Activated CD8-positive, alpha-beta memory T cell treated with anti-CD3 and anti-CD28 coated beads for 4 hours (primary cell): ENCODE results near the gene HOXC5.
A peak's percentile ranks its signal among the peaks of the same experiment; 100 is the strongest.

Source experiments
- DNase-seq, 2 donors: peaks; one replicate each; pipeline ENCODE4 v3.0.0-alpha.2; 2020; ENCODE audit warnings: low read depth in 2 of 2

Gene HOXC5

DNA sequence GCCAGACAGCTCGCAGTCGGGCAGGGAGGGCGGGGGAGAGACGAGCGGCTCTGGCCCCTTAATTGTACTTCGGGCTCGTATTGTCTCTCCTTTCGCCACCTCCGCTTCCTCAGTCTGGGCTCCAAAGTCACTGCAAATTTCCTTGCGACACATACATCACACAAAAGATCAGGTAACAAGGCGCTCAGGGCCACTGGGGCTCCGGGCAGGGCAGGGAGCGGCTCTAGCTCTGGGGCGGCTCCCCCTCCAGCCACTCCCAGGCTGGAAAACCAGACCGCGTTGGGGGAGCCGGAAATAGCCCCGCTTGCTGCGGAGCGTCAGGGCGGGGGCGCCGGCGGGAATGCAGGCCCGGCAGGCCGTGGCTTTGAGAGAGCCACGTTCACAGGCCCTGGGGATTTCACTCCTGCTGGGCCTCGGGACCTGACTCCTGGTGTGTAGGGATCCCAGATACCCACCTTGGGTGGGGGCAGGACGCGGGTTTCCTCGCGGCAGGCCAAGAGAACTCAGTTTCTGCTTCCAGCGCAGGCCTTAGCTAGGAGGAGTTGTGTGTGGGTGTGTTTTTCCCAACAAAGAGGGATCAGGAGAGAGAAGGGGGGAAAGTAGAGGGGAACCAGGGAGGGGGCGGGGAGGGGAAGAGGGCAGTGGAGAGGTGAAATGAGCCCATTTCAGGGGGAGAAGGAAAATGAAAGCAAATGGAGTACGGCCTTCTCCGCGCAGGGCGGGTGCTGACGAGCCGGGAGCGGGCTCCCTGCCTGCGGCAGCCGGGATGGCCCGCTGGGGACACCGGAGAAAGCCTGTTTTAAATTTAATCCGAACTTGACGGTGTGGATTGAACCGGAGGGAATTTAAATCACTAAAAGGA is 37.2 kb upstream of the HOXC5 start:
- no peak for DNase-seq

DNA sequence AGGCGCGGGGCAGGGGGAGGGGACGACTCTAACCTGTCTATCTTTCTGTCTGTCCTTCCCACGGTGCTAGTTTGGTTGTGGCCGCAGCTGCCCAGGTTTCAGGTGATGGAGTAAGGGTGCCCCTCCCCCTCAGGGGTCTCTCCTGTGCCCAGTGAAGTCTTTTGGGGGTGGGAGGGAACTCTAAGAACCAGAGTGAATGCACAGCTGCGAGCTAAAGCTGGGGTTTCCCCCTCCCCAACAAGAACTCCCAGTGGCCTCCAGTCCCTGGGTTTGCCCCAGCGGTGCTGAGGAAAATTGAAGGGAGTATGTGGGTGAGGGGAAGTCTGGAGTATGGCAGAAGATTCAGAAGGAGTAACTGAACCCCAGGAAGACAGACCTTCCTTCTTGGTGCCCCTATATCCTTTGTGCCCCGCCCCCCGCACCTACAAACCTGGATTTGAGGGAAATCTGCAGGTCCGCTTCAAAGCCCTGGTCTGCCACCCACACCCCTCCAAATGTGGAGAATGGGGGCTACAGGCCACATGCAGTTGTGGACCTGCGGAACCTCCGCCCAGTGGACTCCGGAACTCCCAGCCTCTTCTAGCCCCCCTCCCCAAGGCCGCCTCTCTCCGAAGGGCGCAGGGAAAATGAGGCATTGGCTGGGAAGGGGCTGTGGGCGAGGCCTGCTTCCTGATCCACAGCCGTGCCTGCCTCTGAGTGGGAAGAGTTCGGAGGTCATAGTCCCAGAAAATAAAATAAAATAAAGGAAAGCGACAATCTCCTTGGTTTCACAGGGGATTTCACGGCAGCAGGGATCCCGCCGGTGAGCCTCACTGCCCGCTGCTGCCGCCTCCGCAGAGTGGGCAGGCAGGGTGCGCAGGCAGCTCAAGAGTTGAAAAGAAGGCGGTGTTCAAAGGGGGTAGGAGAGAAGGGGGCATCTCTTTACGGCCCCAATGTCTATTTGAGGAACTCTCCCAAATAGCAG is 36.3 kb upstream of the HOXC5 start:
- DNase-seq, result no peak

DNA sequence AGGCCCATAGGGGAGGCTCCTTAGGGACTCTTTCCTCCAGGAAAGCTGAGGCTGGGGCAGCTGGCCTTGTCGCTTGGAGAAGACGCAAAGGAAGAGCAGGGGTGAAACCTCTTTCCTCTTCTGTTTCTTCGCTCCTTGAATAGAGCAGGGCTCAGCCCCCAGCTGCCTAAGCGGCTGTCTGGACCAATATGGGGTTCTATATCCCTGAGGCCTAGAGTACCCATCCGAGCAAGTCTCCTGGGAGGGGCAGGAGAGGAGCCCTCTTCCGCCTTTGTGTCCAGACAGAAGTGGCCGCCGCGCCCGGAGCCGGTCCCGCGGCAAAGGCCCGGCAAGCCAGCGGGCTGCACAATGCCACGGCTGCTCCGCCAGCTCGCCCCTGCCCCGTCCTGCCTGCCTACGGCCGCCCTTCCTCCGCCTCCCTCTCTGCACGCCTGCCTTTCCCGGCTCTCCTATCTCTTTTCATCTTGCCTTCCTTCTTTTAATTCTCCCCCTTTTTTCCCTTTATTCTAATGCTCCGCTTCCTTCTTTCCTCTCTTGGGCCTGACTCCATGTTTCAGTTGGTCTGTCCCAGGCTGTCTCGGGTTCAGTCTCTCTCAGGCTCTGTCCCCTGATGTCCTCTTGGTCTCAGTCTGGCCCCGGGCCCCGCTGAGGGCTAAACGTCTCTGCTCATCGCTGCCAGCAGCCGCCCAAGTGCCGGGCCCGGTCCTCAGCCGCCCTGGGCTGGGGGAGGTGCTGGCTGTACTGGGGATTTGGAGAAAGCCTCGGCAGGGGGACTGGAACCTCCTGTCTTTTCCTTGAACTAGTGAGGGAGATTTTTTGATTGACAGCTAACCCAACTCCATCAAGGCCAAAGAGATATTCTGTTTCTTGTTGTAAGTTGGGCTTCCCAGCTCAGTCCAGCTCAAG is 35.4 kb upstream of the HOXC5 start:
- no peak for DNase-seq

DNA sequence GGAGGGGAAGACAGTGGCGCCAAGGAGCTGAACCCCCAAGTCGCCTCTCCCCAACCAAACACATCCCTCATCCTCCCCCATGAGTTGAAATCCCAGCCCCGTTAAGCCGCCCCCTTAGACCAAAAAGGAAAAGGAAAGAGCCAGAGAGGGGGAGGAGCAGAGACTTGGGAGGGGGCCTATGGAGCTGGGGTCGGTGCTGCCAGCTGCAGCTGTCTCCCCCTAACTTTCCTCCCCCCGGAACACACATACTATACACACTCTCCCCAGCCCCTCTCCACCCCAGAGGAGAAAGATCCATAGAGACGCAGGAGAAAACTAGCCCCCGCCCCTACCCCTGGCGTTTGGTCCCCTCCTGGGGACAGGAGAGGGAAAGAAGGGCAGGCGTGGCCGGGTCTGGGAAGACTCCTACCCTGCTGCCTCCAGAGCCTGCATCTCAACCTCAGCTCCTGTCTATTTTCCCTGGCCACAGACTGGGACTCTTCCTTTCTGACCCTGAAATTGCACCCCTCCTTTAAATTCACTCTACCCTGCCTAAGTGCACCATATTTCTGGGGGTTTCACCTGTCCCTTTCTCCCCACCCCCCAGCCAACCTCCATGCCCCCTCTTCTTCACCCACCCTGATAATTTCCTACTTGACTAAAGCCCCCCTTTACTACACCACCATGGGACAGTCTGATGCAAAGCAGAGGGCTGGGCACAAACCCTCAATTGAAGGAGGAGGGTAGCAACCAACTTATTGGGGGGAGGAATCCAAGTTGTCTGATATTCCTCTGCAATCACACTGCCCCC is 34.5 kb upstream of the HOXC5 start:
- no peak for DNase-seq

DNA sequence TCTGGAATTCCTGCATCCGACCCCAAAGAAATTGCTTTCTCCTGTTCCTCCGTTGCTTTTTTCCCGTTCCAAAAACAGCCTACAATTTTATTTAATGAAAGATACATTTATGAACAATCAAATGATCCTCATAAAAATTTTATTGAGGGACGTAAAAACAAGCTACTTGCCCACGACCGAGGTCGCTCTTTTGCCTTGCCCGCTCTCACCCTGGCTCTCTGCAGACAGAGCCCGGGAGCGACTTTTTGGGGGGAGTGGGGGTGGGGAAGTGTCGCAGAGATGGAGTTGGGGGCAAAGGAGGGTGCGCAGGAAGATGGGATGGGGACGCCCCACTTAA is 34.0 kb upstream of the HOXC5 start:
- DNase-seq, result no peak

DNA sequence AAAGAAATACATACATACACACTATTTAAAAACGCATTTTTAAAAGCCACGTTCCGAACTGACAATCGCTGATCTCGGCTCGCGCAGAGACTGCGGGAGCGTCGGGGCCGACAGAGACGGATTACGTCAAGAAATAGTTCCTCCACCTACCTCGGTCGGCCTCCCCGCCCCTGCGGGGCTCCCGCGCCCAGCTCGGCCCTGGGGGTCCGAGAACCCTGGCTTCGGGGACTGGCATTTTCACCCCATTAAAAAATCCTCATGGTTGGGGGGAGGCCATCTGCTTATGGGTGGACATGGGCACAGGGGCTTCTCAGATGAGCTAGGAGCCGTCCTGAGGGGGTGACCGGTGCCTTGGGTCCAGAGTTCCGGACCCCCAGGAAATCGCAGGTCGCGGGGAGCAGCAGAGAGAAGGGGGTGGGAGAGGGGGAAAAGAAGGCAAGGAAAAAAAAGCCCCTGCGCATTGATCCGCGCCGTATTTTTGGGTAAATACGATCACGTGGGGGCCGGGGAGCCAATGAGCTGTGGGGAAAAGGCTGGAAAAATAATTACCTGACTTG is 33.2 kb upstream of the HOXC5 start:
- DNase-seq, result no peak

DNA sequence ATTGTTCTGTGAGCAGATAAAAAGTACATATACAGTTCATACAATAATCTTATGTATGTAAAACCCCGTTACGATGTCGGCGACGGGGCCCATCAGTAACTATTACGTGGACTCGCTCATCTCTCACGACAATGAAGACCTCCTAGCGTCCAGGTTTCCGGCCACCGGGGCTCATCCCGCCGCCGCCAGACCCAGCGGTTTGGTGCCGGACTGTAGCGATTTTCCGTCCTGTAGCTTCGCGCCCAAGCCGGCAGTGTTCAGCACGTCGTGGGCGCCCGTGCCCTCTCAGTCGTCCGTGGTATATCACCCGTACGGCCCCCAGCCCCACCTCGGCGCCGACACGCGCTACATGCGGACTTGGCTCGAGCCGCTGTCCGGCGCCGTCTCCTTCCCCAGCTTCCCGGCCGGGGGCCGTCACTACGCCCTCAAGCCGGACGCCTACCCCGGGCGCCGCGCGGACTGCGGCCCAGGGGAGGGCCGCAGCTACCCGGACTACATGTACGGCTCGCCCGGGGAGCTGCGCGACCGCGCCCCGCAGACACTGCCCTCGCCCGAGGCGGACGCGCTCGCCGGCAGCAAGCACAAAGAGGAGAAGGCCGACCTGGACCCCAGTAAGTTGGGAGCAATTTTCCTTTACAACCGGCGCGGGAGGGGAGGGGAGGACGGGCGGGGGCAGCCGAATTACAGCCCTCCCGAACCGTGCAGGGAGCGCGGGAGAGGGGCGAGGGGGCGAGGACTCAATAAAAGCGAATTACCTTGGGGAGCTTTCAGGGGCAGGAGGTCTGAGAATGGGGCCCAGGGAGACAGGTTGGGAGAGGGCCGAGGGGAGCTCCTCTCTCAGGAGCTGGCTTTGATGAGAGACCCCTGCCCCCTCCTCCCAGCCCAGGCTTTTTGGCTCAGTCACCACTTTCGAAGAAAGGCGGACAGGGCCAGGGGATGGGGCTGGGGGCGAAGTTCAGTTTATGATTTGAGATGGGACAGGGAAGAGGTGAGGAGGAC is 32.4 kb upstream of the HOXC5 start, which contains the start of gene HOXC9:
TSS of gene HOXC9 (plus strand) at position 46 of the 999 bp plus-strand sequence. CDS start at position 74, 28 bp downstream.
- DNase-seq, result no peak

DNA sequence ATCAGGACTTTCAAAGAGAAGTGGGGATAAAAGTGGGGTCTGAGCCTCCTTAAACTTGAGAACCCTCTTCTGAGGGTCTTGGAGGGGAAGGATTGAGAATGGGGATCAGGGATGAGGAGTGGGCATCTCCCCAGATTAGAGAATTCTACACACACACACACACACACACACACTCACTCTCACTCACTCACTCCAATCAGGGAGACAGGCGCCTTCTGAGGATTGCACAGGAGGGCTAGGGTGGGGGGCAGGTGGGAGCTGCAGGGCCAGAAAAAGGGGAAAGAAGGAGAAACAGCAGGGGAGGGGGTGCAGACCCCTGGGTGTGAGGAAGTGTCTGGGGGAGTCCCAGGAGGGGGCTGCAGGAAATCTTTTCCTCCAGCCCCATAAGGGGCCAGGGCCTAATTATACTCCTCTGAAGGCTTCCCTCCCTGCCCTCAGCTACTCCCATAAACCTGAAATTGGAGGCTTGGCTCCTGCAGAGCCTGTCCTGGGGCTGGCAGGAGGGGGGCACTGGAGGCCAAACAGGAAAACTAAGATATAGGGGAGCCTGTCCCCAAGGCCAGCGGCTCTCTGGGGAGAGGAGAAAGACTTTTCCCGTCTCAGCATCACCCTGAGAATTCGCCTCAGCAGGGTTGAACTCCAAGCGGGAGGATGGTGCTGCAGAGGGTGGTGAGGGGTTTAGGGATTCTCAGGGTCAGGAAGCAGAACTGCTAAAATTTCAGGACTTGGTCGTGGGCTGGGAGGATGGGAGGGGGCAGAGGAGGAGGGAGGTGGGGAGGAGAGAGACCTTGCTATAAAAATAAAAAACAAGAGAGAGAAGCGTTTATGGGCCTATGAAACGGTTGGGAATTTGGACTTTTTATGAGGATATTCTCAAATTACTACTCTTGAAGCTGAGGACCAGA is 31.3 kb upstream of the HOXC5 start:
- no peak for DNase-seq

DNA sequence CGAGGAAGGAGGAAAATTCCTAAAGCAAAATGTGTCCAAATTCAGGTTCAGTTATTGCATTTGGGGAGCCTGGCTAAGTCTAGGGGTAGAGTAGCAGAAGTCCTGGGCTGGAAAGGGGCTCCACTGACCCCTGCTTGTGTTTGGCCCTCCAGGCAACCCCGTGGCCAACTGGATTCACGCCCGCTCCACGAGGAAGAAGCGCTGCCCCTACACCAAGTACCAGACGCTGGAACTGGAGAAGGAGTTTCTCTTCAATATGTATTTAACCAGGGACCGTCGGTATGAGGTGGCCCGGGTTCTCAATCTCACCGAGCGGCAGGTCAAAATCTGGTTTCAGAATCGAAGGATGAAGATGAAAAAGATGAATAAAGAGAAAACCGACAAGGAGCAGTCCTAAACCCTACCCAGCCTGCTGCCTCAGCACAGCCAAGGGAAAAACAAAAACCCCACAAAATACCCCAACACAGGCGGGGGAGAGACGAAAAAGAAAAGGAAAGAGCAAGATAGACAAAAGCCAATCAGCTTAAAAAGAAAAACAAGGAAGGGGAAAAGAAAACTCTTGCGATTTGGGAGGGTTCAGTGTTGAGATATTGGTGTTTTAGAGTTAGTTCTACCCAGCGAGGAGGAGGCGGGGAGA is 30.5 kb upstream of the HOXC5 start:
- DNase-seq, result no peak

DNA sequence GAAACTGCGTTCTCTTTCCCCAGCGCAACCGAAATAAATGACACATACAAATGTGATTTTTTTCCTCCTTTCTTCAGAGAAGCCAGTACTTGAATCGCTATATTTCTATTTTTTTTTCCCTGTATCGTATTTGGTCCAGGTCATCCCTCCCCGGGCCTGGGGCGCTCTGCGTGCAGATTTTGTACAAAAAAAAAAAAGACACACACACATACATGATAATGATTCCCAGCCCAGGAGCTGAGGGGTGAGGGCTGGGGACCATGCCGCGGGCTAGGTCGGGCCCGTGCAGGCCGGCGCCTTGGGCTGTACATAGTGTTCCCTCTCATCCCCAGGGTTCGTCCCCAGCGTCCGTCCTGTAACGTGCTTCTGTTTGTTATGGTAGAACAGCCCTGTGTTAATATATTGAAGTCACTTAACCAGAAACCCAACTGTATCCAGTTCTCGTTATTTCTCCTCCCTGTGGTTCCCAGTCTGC is 29.9 kb upstream of the HOXC5 start:
- no peak for DNase-seq

DNA sequence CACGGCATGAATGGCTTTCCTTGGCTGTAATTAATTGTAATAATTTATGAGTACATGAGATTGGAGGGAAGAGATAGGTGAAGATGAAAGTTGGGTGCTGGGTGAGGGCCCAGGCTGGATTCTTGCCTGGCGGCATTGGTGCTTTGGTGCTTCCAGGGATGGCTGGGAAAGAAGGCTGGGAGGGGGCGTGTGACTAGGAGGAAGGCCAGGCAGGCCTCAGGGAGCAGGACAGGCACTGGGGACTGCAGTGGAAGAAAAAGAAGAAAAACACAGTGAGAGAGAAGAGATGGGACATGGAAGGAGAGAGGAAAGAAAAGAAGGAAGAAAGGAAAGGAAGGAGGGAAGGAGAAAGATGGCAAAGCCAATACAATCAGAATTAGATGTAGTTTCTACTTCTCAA is 29.2 kb upstream of the HOXC5 start:
- DNase-seq, result no peak

DNA sequence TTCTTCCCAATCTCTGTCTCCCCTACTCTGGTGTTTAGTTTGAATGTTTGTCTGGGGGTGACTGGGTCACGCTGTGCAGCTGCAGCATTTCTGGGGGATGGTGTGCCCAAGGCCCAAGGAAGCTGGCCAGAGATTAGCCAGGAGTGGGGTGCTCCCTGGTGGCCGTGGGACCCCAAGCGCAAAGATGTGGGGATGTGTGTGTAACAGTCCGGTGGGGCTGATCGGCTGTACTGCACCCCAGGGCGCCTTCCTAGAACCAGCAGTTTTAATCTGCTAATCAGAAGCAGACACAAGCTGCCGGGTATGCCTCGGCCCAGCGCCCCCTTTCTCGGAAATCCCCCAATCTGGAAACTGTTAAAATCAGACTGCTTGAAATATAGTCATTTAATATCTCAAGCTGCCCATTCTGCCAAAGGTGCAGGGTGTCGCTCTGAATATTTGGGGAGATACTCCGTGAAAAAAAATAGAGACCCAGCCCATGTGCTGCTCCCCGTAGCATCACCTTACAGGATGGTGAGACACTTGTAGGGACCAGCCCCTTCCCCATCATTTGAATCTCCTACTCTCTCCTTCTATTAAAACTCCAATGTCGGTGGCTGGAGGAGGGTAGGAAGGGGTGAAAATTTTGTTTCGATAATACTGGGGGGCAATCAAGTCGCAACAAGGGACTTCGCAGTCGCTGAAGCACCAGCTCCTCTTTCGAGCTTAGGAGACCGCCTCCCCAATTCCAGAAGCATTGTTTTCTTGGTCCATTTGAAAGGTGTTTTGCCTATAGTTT is 28.6 kb upstream of the HOXC5 start:
- no peak for DNase-seq

DNA sequence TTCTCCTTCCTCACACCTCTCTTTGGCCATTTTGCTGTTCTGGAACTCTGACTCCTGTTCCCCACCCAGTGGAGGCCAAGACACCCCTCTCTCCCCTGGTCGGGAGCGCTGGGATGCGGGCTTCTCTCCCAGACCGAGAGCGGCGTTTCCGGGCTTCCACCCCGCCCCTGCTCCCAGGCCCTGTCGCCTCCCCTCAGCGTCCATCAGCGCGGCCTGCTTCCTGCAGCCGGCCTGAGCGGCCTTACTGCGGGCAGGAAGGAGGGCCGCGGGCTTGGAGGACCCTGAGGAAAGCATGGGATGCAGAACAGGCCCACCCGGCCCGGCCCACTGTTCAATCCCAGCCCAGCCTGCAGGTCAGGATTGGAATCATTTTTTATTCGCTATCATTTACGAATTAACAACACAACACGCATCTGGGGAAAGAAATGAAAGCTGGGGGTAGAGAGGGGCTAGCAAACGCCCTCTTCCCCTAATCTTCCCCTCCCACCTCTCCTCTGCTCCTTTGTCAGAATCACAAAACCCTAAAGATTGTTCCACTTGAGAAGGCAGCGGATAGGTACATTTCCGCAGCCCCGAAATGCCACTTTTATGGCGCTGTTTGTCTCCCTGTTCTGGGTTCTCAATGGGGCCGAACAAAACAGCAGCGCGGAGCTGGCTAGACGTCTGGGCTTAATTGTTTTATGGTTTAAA is 27.9 kb upstream of the HOXC5 start:
- DNase-seq, result no peak

DNA sequence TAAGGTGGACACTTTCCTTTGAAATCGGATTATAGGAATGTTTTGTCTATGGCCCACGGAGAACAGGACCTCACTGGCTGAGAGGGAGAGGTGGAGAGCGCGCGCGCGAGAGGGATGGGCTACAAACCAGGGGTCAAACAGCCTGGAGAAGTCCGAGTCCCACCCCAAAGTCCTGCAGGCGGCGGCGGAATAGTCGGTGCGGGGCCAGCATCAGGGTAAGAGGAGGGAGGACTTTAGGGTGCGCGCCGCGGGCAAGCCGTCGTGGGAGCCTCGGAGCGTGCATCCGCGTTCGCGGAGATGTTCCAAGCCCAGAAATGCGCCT is 27.4 kb upstream of the HOXC5 start:
- DNase-seq, result no peak

DNA sequence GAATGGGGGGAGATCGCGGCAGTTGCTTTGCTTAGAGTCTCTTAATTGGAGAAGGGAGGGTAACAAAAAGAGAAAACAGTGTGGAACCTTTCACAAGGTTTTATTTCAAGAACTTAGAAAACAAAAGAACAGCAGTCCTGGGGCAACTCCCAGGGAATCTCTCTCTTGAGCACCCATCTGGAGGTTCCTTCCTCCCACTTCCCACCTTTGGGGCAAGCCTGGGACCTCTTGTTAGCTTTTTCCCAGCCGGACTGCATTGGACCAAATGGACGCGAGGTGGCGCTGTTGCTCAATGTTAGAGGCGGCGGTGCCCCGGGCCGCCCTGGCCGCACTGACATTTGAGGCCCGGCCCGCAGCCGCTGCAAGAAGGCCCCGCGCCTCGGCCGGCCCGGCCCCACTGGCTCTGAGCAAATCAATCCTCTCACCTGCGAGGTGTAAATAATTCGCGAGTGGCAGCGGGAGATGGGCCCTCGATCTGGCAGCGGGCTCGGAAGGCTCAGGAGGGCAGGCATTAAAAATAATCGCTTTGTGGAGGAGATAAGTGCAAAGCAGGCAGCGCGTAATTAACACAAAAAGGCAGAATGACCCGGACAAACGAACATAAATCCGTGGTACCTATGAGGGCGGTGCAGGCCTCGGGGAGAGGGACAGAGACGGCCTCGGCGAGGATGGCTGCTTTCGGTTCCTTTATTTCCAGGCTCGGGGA is 26.8 kb upstream of the HOXC5 start:
- DNase-seq, result peak; percentile 64 to 67
